Mesothelial cell of epicardium (in vitro differentiated cells): Measurements from ENCODE around the gene OBSCN. TPM values are rescaled to one million over a fixed set of nuclear protein-coding genes. Genes with fewer than 3 reads are reported as not detected.
A peak's percentile ranks its signal among the peaks of the same experiment; 100 is the strongest.

Experiments used
- DNase-seq, 2 experiments: peaks; one replicate each; pipeline ENCODE4 v3.0.0; 2021; ENCODE audit warnings: low spot score in 2 of 2; ENCODE audit not compliant: unreplicated experiment in 2 of 2
- H3K27ac Mint-ChIP-seq: 2 replicates; pipeline ENCODE4 v1.8.0; 2021; ENCODE audit warnings: mixed read lengths
- H3K27me3 Mint-ChIP-seq: 2 replicates; pipeline ENCODE4 v1.8.0; 2021; ENCODE audit warnings: low read depth, mixed read lengths
- H3K36me3 Mint-ChIP-seq: 2 replicates; pipeline ENCODE4 v1.8.0; 2021; ENCODE audit warnings: mixed read lengths
- H3K4me1 Mint-ChIP-seq: 2 replicates; pipeline ENCODE4 v1.8.0; 2021; ENCODE audit warnings: mixed read lengths
- H3K4me3 Mint-ChIP-seq: 2 replicates; pipeline ENCODE4 v1.8.0; 2021; ENCODE audit warnings: mild to moderate bottlenecking, moderate library complexity, mixed read lengths
- H3K9me3 Mint-ChIP-seq: 2 replicates; pipeline ENCODE4 v1.8.0; 2021; ENCODE audit warnings: mixed read lengths
- total RNA-seq: library from RNA; stranded (reverse); gene quantifications from 3 replicates; pipeline ENCODE4 v1.2.1, GENCODE V29; 2021
- TF ChIP-seq, protein P1 (sequence below): fragments of 200-600 bp; sonication (generic); IDR thresholded peaks from one replicate; pipeline ENCODE4 v1.5.0; 2021; ENCODE audit warnings: antibody characterized with exemption; ENCODE audit not compliant: unreplicated experiment

OBSCN gene
- total RNA-seq, 1 donor from 2014 or later: 113 TPM

DNA sequence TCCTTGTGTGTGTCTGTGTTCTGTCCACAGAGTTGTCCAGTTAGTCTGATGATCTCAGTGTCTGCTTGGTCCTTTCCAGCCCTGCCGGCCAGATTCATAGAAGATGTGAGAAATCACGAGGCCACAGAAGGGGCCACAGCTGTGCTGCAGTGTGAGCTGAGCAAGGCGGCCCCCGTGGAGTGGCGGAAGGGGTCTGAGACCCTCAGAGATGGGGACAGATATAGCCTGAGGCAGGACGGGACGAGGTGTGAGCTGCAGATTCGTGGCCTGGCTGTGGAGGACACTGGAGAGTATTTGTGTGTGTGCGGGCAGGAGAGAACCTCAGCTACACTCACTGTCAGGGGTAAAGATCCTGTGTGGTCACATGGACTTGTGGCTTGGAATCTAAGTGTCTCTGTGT, 95.8 kb downstream of the OBSCN start:
- no peak overlapping the region for H3K27ac Mint-ChIP-seq
- peaks cover 41% of the 10 kb centered on the region for H3K9me3 Mint-ChIP-seq
- no peak overlapping the region for H3K4me3 Mint-ChIP-seq
- no peaks in the 10 kb centered on the region for H3K27me3 Mint-ChIP-seq
- no peak for DNase-seq
- H3K36me3 Mint-ChIP-seq: peaks cover 65% of the 10 kb centered on the region
- TF ChIP-seq, protein P1, sequence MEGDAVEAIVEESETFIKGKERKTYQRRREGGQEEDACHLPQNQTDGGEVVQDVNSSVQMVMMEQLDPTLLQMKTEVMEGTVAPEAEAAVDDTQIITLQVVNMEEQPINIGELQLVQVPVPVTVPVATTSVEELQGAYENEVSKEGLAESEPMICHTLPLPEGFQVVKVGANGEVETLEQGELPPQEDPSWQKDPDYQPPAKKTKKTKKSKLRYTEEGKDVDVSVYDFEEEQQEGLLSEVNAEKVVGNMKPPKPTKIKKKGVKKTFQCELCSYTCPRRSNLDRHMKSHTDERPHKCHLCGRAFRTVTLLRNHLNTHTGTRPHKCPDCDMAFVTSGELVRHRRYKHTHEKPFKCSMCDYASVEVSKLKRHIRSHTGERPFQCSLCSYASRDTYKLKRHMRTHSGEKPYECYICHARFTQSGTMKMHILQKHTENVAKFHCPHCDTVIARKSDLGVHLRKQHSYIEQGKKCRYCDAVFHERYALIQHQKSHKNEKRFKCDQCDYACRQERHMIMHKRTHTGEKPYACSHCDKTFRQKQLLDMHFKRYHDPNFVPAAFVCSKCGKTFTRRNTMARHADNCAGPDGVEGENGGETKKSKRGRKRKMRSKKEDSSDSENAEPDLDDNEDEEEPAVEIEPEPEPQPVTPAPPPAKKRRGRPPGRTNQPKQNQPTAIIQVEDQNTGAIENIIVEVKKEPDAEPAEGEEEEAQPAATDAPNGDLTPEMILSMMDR: no peak
- H3K4me1 Mint-ChIP-seq: no peaks in the 10 kb centered on the region

GRCh38 chr1:228304225-228304624, 96.4 kb downstream of the OBSCN start:
- H3K4me1 Mint-ChIP-seq: no peaks in the 10 kb centered on the region
- H3K4me3 Mint-ChIP-seq: no peak overlapping the region
- DNase-seq: peak in 1 of 2 experiments; percentile 38
- peaks cover 59% of the 10 kb centered on the region for H3K36me3 Mint-ChIP-seq
- H3K27ac Mint-ChIP-seq: no peak overlapping the region
- peaks cover 36% of the 10 kb centered on the region for H3K9me3 Mint-ChIP-seq
- no peaks in the 10 kb centered on the region for H3K27me3 Mint-ChIP-seq
- TF ChIP-seq, protein P1: no peak

DNA sequence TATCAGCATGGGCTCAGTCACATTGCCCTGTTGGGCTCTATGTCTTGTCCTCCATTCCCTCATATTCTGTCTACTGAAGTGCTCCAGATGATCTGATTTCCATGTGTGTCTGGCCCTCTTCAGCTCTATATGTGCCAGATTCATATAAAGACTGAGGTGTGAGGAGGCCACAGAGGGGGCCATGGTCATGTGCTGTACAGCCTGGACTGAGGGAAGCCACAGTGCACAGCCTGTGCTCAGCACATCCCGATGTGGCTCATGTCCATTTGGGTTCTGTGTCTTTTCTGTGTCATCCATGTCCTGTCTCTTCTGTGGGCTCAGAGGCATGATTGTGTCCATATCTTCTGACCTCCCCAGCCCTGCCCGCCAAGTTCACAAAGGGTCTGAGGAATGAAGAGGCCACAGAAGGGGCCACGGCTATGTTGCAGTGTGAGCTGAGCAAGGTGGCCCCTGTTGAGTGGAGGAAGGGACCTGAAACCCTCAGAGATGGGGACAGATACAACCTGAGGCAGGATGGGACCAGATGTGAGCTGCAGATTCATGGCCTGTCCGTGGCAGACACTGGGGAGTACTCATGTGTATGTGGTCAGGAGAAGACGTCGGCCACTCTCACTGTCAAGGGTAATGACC, 97.0 kb downstream of the OBSCN start:
- Mint-ChIP-seq H3K4me3 (no peak overlapping the region), H3K9me3 (peaks cover 32% of the 10 kb centered on the region), H3K27me3 (no peaks in the 10 kb centered on the region), H3K27ac (no peak overlapping the region), H3K36me3 (peaks cover 53% of the 10 kb centered on the region), H3K4me1 (no peaks in the 10 kb centered on the region)
- TF ChIP-seq, protein P1: no peak
- peak in 1 of 2 experiments; percentile 13 for DNase-seq

DNA sequence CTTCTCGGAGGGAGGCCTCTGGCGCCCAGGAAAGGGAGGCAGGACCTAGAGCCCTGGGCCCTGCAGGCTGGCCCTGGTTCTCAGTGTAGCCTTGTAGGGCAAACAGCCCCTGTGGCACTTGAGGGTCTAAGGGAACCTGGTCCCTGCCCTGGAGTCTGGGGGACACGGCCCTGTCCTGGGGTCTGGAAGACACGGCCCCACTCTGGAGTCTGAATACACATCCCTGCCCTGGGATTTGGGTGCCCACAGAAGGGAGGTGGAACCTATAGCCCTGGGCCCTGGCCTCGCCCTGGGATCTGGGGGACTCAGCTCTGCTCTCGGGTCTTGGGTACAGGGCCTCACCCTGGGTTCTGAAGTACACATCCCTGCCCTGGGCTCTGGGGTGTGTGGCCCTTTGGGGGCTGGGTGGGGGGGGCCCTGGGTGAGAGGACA, 97.9 kb downstream of the OBSCN start:
- DNase-seq: peak; percentile 8 to 10
- peaks cover 25% of the 10 kb centered on the region for H3K9me3 Mint-ChIP-seq
- H3K4me1 Mint-ChIP-seq: no peaks in the 10 kb centered on the region
- H3K36me3 Mint-ChIP-seq: peaks cover 44% of the 10 kb centered on the region
- H3K4me3 Mint-ChIP-seq: no peak overlapping the region
- TF ChIP-seq, protein P1: no peak
- H3K27me3 Mint-ChIP-seq: no peaks in the 10 kb centered on the region
- H3K27ac Mint-ChIP-seq: no peak overlapping the region

DNA sequence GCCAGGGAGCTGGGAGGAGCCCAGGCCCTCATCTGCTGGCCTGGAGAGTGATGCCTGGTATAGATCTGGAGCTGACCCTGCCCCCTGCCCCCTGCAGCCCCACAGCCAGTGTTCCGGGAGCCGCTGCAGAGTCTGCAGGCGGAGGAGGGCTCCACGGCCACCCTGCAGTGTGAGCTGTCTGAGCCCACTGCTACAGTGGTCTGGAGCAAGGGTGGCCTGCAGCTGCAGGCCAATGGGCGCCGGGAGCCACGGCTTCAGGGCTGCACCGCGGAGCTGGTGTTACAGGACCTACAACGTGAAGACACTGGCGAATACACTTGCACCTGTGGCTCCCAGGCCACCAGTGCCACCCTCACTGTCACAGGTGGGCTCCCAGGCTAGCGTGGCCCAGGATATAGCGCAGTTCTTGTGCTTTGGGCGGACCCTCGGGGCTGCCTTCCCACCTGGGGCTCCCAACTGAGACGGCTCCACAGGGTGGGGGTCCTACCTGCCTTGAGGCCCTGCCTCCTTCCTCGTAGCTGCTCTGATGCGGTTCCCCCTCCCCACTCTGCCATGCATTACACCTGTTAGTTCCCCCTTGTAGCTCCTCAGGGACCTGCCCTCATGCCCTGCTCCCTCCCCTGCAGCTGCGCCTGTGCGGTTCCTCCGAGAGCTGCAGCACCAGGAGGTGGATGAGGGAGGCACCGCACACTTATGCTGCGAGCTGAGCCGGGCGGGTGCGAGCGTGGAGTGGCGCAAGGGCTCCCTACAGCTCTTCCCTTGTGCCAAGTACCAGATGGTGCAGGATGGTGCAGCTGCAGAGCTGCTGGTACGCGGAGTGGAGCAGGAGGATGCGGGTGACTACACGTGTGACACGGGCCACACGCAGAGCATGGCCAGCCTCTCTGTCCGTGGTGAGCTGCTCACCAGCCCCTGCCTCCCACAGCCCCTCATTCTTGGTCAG, 98.7 kb downstream of the OBSCN start:
- Mint-ChIP-seq H3K36me3 (peaks cover 37% of the 10 kb centered on the region), H3K9me3 (peaks cover 17% of the 10 kb centered on the region), H3K4me3 (no peak overlapping the region), H3K27me3 (no peaks in the 10 kb centered on the region), H3K4me1 (no peaks in the 10 kb centered on the region), H3K27ac (no peak overlapping the region)
- peak in 1 of 2 experiments; percentile 15 for DNase-seq
- TF ChIP-seq, protein P1: no peak
